HepG2 (cell line): ENCODE data around the gene DNM3. TPM values are rescaled to one million over a fixed set of nuclear protein-coding genes. Genes with fewer than 3 reads are reported as not detected.

Source experiments
- ATAC-seq: fragments of 200-7000 bp; cut with Tn5 transposase; 3 replicates; pipeline ENCODE4 v1.9.1; 2020; ENCODE audit warnings: mild to moderate bottlenecking, moderate library complexity
- BruUV-seq: library from RNA; stranded (reverse); fragments of 400-500 nt; replicated peaks from 2 replicates; lab custom pipeline; 2021; lab: Mats Ljungman, UMichigan
- CTCF ChIA-PET: fragments of 300-600 bp; formaldehyde crosslinking; extraction: SDS; loops from one replicate; lab custom pipeline; 2021; ENCODE audit warnings: low total read pairs, inconsistent platforms, low intra/inter-chr PET ratio; lab: Yijun Ruan, JAX
- POLR2A ChIA-PET: fragments of 350-600 bp; sonication (Branson Sonifier 250); formaldehyde crosslinking; loops from one replicate; lab custom pipeline; 2020; ENCODE audit warnings: antibody characterized with exemption, inconsistent platforms; lab: Yijun Ruan, JAX
- DNase-seq: peaks from one replicate; pipeline ENCODE4 v3.0.0-alpha.2; 2015; ENCODE audit warnings: low spot score
- FAIRE-seq: peaks from 3 replicates; lab custom pipeline; 2011; peaks lifted over from hg19 to GRCh38; lab: Jason Lieb, UNC
- H2AFZ ChIP-seq: one replicate; pipeline ENCODE4 v1.6.1; 2011; ENCODE audit warnings: low read length, inconsistent platforms
- H3K27ac ChIP-seq: fragments of 300-600 bp; 3 replicates; pipeline ENCODE4 v1.8.0; 2011; ENCODE audit warnings: mixed run types, mild to moderate bottlenecking, mixed read lengths, low read length, inconsistent platforms; ENCODE audit not compliant: insufficient read depth; ENCODE audit errors: extremely low read length
- H3K27me3 ChIP-seq, 2 experiments: fragments of 200-600 bp in 1 of 2; 2 replicates in 1 of 2; 3 replicates in 1 of 2; pipeline versions ENCODE4 v1.6.0 to v1.8.0; 2011; ENCODE audit warnings: low read length in 2 of 2, mild to moderate bottlenecking in 2 of 2, moderate library complexity in 2 of 2, inconsistent platforms in 1 of 2; ENCODE audit not compliant: insufficient read depth in 2 of 2, control insufficient read depth in 1 of 2
- H3K36me3 ChIP-seq, 2 experiments: fragments of 200-600 bp in 1 of 2; replicated peaks in 1 of 2; 2 replicates in 1 of 2; 3 replicates in 1 of 2; pipeline versions ENCODE4 v1.5.1 to v1.8.0; 2011; ENCODE audit warnings: low read length in 2 of 2, inconsistent platforms in 1 of 2; ENCODE audit not compliant: insufficient read depth in 2 of 2, control insufficient read depth in 1 of 2
- H3K4me1 ChIP-seq: 2 replicates; pipeline ENCODE4 v1.5.1; 2012; ENCODE audit warnings: low read length, inconsistent platforms; ENCODE audit not compliant: insufficient read depth
- H3K4me2 ChIP-seq: 2 replicates; pipeline ENCODE4 v1.6.0; 2011; ENCODE audit warnings: low read depth, low read length, inconsistent platforms
- H3K4me3 ChIP-seq, 3 experiments: fragments of 200-600 bp in 1 of 3; sonication (generic), shearing (Covaris generic) in 1 of 3; replicated peaks in 1 of 3; 2 replicates each; pipeline ENCODE4 v1.5.1; 2011 to 2016; ENCODE audit warnings: low read length in 3 of 3, inconsistent platforms in 2 of 3, low read depth in 2 of 3, mild to moderate bottlenecking in 2 of 3, control low read depth in 1 of 3, mixed read lengths in 1 of 3; ENCODE audit not compliant: insufficient read depth in 1 of 3
- H3K79me2 ChIP-seq: one replicate; pipeline ENCODE4 v1.6.1; 2011; ENCODE audit warnings: low read length, inconsistent platforms; ENCODE audit not compliant: insufficient read depth
- H3K9ac ChIP-seq: 2 replicates; pipeline ENCODE4 v1.6.0; 2011; ENCODE audit warnings: mild to moderate bottlenecking, low read depth, low read length, inconsistent platforms; ENCODE audit not compliant: insufficient read depth
- H3K9me3 ChIP-seq: 2 replicates; pipeline ENCODE4 v1.5.1; 2012; ENCODE audit warnings: mild to moderate bottlenecking, low read length
- H4K20me1 ChIP-seq: 2 replicates; pipeline ENCODE4 v1.6.0; 2011; ENCODE audit warnings: inconsistent platforms, mild to moderate bottlenecking, low read length, moderate library complexity; ENCODE audit not compliant: insufficient read depth
- ARID4A ChIP-seq: sonication (generic); formaldehyde crosslinking; IDR thresholded peaks from 2 replicates; pipeline ENCODE4 v1.5.0; 2020; ENCODE audit warnings: mild to moderate bottlenecking, missing genetic modification reagents, borderline replicate concordance
- ARNT2 ChIP-seq: sonication (generic); formaldehyde crosslinking; IDR thresholded peaks from 2 replicates; pipeline ENCODE4 v1.8.0; 2022; ENCODE audit warnings: mild to moderate bottlenecking, low read depth, missing genetic modification reagents, moderate library complexity
- BRCA1 ChIP-seq: sonication (generic); formaldehyde crosslinking; IDR thresholded peaks from 2 replicates; pipeline ENCODE4 v1.4.0; 2020; ENCODE audit warnings: missing genetic modification reagents
- HOXA9 ChIP-seq: sonication (generic); formaldehyde crosslinking; IDR thresholded peaks from 2 replicates; pipeline ENCODE4 v1.8.1; 2022; ENCODE audit warnings: missing genetic modification reagents, mild to moderate bottlenecking, moderate library complexity, borderline replicate concordance
- MTERF4 ChIP-seq: sonication (generic); formaldehyde crosslinking; IDR thresholded peaks from 2 replicates; pipeline ENCODE4 v1.8.0; 2023; ENCODE audit warnings: mild to moderate bottlenecking, missing genetic modification reagents
- MZF1 ChIP-seq: sonication (generic); formaldehyde crosslinking; IDR thresholded peaks from 2 replicates; pipeline ENCODE4 v1.8.1; 2023; ENCODE audit warnings: mild to moderate bottlenecking, missing genetic modification reagents, borderline replicate concordance
- NRL ChIP-seq: sonication (generic); formaldehyde crosslinking; IDR thresholded peaks from 2 replicates; pipeline ENCODE4 v1.5.0; 2020; ENCODE audit warnings: missing genetic modification reagents, mild to moderate bottlenecking, moderate library complexity, borderline replicate concordance
- SETDB1 ChIP-seq: sonication (generic); formaldehyde crosslinking; IDR thresholded peaks from 2 replicates; pipeline ENCODE4 v1.5.1; 2020; ENCODE audit warnings: missing genetic modification reagents, mild to moderate bottlenecking, borderline replicate concordance
- SKI ChIP-seq: fragments of 450-650 bp; IDR thresholded peaks from one replicate; pipeline ENCODE4 v1.6.1; 2018; ENCODE audit warnings: mild to moderate bottlenecking; ENCODE audit not compliant: partially characterized antibody
- SNAPC5 ChIP-seq: sonication (generic); formaldehyde crosslinking; IDR thresholded peaks from 2 replicates; pipeline ENCODE4 v1.8.1; 2023; ENCODE audit warnings: mild to moderate bottlenecking, missing genetic modification reagents, borderline replicate concordance
- ZNF280D ChIP-seq: sonication (generic); formaldehyde crosslinking; IDR thresholded peaks from 2 replicates; pipeline ENCODE4 v1.5.1; 2020; ENCODE audit warnings: mild to moderate bottlenecking, missing genetic modification reagents
- ZNF770 ChIP-seq: sonication (generic); formaldehyde crosslinking; IDR thresholded peaks from 2 replicates; pipeline ENCODE4 v1.5.0; 2020; ENCODE audit warnings: mild to moderate bottlenecking, missing genetic modification reagents
- ZNF790 ChIP-seq: sonication (generic); formaldehyde crosslinking; IDR thresholded peaks from 2 replicates; pipeline ENCODE4 v1.8.0; 2022; ENCODE audit warnings: missing genetic modification reagents, mild to moderate bottlenecking, borderline replicate concordance
- WGBS: methylation state at CpG from one replicate; pipeline ENCODE4 v1.1.6; 2017; ENCODE audit warnings: low lambda C conversion rate; 5-methylcytosine and 5-hydroxymethylcytosine counted together
- in situ Hi-C: cut with HindIII; loops from 2 replicates; pipeline ENCODE4 v1.10.0; 2017; ENCODE audit warnings: low pct_unique_long_range_greater_than_20kb; ENCODE audit not compliant: extremely low pct_ligation_motif_present
- intact Hi-C: fragments of 100-400 bp; cut with micrococcal nuclease; formaldehyde crosslinking; loops from one replicate; pipeline ENCODE4 v1.10.0; 2022; ENCODE audit not compliant: unreplicated experiment
- polyA plus RNA-seq, 8 experiments: library from polyadenylated mRNA; depleted of rRNA in 3 of 8; stranded (reverse) in 7 of 8; unstranded in 1 of 8; fragments of >200 nt; fragmentation: Illumina TruSeq in 4 of 8; extraction: Trizol in 4 of 8; gene quantifications; 2 replicates each; pipeline versions ENCODE4 v1.2.1 to v1.2.3, GENCODE V29; 2011 to 2016; ENCODE audit warnings: low read depth in 4 of 8, missing spikeins in 1 of 8, mixed read lengths in 1 of 8; ENCODE audit not compliant: insufficient read depth in 1 of 8
- total RNA-seq, 5 experiments: library from RNA; depleted of rRNA; stranded (reverse); fragments of >200 nt; fragmentation: Illumina TruSeq; extraction: Trizol; gene quantifications; 2 replicates each; pipeline ENCODE4 v1.2.3, GENCODE V29; 2016; ENCODE audit warnings: low read depth in 1 of 5

Gene DNM3
- total and polyA plus RNA-seq, 2 of the 13 experiments (the other 11 are each of a cell fraction or from before 2014, with no cell fraction given) = 0.05 TPM; not detected in 1

GRCh38 chr1:171943973-171944561, 102.8 kb downstream of the DNM3 start:
- FAIRE-seq (no peak), ATAC-seq (no peak), DNase-seq (no peak)
- ChIA-PET POLR2A (no interaction called here), CTCF (no interaction called here)
- WGBS = 30% methylated on average over 3 of the region's 3 CpGs
- intact Hi-C loops = no loop called here
- Histone ChIP-seq H3K4me3 (no peak overlapping the region), H4K20me1 (no peaks in the 10 kb centered on the region), H3K36me3 (no peaks in the 10 kb centered on the region), H2AFZ (no peak overlapping the region), H3K79me2 (no peaks in the 10 kb centered on the region), H3K4me1 (no peaks in the 10 kb centered on the region), H3K4me2 (no peak overlapping the region), H3K9me3 (no peaks in the 10 kb centered on the region), H3K27ac (no peak overlapping the region), H3K27me3 (no peaks in the 10 kb centered on the region), H3K9ac (no peak overlapping the region)
- BruUV-seq = no TSS peak
- in situ Hi-C loops = no loop called here
- TF ChIP-seq SETDB1 (CRISPR knock-in tag) (no peak), MTERF4 (CRISPR knock-in tag) (no peak), NRL (CRISPR knock-in tag) (no peak), SNAPC5 (CRISPR knock-in tag) (no peak), SKI (no peak), ZNF280D (CRISPR knock-in tag) (no peak), ARNT2 (no peak), ZNF790 (CRISPR knock-in tag) (no peak), ARID4A (CRISPR knock-in tag) (no peak), HOXA9 (CRISPR knock-in tag) (no peak), BRCA1 (CRISPR knock-in tag) (no peak), MZF1 (CRISPR knock-in tag) (no peak), ZNF770 (CRISPR knock-in tag) (no peak)
